Smooth muscle cell (in vitro differentiated cells): ENCODE data around the gene SERGEF. TPM values are rescaled to one million over a fixed set of nuclear protein-coding genes. Genes with fewer than 3 reads are reported as not detected.

Source experiments
- DNase-seq: peaks from one replicate; lab custom pipeline; 2025; ENCODE audit not compliant: unreplicated experiment; lab: John Stamatoyannopoulos, UW
- H2AFZ ChIP-seq: fragments of 200-600 bp; sonication (generic); 2 replicates; pipeline ENCODE4 v1.6.0; 2016; ENCODE audit warnings: antibody characterized with exemption, low read depth, mild to moderate bottlenecking
- H3F3A ChIP-seq: fragments of 200-600 bp; sonication (generic); 2 replicates; pipeline ENCODE4 v1.6.0; 2017; ENCODE audit warnings: antibody characterized with exemption, low read depth
- H3K27ac ChIP-seq: fragments of 200-600 bp; sonication (generic); 2 replicates; pipeline ENCODE4 v1.5.1; 2016; ENCODE audit warnings: low read depth, mild to moderate bottlenecking
- H3K27me3 ChIP-seq: fragments of 200-600 bp; sonication (generic); 2 replicates; pipeline ENCODE4 v1.6.1; 2016; ENCODE audit warnings: low read depth, mild to moderate bottlenecking
- H3K36me3 ChIP-seq: fragments of 200-600 bp; sonication (generic); 2 replicates; pipeline ENCODE4 v1.5.1; 2016; ENCODE audit warnings: low read depth
- H3K4me1 ChIP-seq: fragments of 200-600 bp; sonication (generic); 2 replicates; pipeline ENCODE4 v1.5.1; 2016; ENCODE audit warnings: low read depth
- H3K4me2 ChIP-seq: fragments of 200-600 bp; sonication (generic); 2 replicates; pipeline ENCODE4 v1.6.0; 2016; ENCODE audit warnings: mild to moderate bottlenecking
- H3K4me3 ChIP-seq: fragments of 200-600 bp; sonication (generic); 2 replicates; pipeline ENCODE4 v1.5.1; 2016; ENCODE audit warnings: mild to moderate bottlenecking
- H3K79me2 ChIP-seq: fragments of 200-600 bp; sonication (generic); 2 replicates; pipeline ENCODE4 v1.6.0; 2016; ENCODE audit warnings: low read depth, mild to moderate bottlenecking
- H3K9ac ChIP-seq: fragments of 200-600 bp; sonication (generic); 2 replicates; pipeline ENCODE4 v1.6.0; 2016; ENCODE audit warnings: low read depth
- H3K9me3 ChIP-seq: fragments of 200-600 bp; sonication (generic); replicated peaks from 2 replicates; pipeline ENCODE4 v1.5.1; 2016; ENCODE audit warnings: low read depth
- H4K20me1 ChIP-seq: fragments of 200-600 bp; sonication (generic); 2 replicates; pipeline ENCODE4 v1.6.0; 2016; ENCODE audit warnings: low read depth
- WGBS: methylation state at CpG from one replicate; pipeline ENCODE4 v1.1.7; 2016; ENCODE audit warnings: low lambda C conversion rate; 5-methylcytosine and 5-hydroxymethylcytosine counted together
- polyA plus RNA-seq: library from polyadenylated mRNA; unstranded; fragments of >200 nt; fragmentation: Nextera tagmentation; extraction: Ambion mirVana; gene quantifications from 2 replicates; pipeline ENCODE4 v1.2.1, GENCODE V29; 2016
- total RNA-seq: library from RNA; depleted of rRNA; stranded (reverse); fragments of >200 nt; gene quantifications from 2 replicates; pipeline ENCODE4 v1.2.3, GENCODE V29; 2014
- TF ChIP-seq, protein P1 (sequence below): fragments of 200-600 bp; sonication (generic); IDR thresholded peaks from 2 replicates; pipeline ENCODE4 v1.5.1; 2017; ENCODE audit warnings: borderline replicate concordance, mild to moderate bottlenecking, antibody characterized with exemption; ENCODE audit not compliant: insufficient read depth, poor library complexity, severe bottlenecking

Gene SERGEF
- total and polyA plus RNA-seq, 2 experiments from 2014 or later, result 4.9 to 7.4 TPM

DNA sequence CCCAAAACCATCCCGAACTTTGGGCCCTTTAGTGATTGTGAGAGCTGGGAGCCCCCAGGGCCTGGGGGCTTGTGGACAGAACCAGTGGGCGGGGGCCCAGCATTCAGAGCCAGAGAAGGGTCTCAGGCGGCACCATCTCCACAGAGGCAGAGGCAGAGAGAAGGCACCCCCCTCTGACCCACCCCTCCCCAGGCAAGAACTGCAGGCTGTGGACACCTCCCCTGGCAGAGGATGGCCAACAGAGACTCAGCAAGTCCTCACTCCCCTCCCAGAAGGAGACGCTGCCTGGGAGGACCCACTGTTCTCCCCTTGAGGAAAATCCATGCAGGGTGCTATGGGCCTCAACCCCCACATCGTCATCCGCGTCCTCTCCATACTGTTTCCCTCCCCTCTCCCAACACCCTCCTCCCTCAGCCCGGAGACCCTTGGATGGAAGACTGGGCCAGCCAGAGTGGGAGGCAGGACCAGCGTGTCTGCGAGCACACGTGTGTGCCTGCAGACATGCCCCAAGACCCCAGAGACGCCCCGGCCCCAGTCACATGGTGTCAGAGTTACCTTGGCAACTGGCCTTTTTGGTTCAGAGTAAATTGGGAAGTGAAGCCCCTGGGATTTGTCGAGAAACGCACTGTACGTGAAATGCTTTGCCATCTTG is 235.6 kb downstream of the SERGEF start:
- Histone ChIP-seq H3K4me3 (no peak overlapping the region), H3K27me3 (no peaks in the 10 kb centered on the region), H3K9me3 (no peaks in the 10 kb centered on the region), H3K4me1 (peaks cover 4% of the 10 kb centered on the region), H4K20me1 (no peaks in the 10 kb centered on the region), H3K9ac (no peak overlapping the region), H3K36me3 (no peaks in the 10 kb centered on the region), H3K79me2 (no peaks in the 10 kb centered on the region), H3K27ac (no peak overlapping the region), H2AFZ (no peak overlapping the region), H3K4me2 (no peak overlapping the region), H3F3A (no peaks in the 10 kb centered on the region)
- TF ChIP-seq, protein P1, sequence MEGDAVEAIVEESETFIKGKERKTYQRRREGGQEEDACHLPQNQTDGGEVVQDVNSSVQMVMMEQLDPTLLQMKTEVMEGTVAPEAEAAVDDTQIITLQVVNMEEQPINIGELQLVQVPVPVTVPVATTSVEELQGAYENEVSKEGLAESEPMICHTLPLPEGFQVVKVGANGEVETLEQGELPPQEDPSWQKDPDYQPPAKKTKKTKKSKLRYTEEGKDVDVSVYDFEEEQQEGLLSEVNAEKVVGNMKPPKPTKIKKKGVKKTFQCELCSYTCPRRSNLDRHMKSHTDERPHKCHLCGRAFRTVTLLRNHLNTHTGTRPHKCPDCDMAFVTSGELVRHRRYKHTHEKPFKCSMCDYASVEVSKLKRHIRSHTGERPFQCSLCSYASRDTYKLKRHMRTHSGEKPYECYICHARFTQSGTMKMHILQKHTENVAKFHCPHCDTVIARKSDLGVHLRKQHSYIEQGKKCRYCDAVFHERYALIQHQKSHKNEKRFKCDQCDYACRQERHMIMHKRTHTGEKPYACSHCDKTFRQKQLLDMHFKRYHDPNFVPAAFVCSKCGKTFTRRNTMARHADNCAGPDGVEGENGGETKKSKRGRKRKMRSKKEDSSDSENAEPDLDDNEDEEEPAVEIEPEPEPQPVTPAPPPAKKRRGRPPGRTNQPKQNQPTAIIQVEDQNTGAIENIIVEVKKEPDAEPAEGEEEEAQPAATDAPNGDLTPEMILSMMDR, result no peak
- no peak for DNase-seq
- WGBS, result 93% methylated on average over 16 of the region's 16 CpGs

DNA sequence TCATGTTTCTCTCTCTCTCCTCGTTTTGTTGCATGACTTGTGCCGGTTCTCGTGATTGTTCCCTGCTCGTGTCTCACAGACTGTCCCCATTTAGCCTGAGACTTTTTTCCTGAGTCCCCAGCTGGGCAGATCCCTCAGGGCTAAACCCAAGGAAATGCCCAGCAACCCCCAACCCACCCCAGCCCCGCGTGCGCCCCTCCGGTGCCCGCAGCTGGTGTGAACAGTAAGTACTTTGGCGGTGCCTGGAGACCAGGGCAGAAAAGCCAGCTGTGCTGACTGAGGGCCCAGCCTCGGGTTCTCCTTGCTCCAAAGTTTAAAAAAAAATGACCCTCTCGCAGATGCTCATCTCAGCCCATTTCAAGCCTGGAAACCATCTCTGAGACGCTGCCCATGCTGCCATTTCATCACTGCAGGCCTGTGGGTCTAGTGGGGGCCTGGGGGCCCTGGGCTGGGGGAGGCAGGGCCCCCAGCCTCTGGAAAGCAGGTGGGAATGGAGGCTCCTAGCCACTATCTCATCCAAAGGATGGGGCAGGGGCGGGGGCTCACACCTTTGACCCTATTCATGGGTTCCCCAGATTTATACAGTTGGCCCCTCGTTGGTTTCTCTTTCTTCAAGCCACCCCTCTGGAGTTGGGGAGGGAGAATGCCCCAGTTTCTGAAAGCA is 236.5 kb downstream of the SERGEF start:
- H3K4me1 ChIP-seq, result peaks cover 4% of the 10 kb centered on the region
- H3K9ac ChIP-seq, result no peak overlapping the region
- H2AFZ ChIP-seq, result no peak overlapping the region
- H3K9me3 ChIP-seq, result no peaks in the 10 kb centered on the region
- WGBS, result 80% methylated on average over 15 of the region's 15 CpGs
- H3K27ac ChIP-seq, result no peak overlapping the region
- no peak overlapping the region for H3K4me2 ChIP-seq
- no peak overlapping the region for H3K4me3 ChIP-seq
- DNase-seq, result no peak
- TF ChIP-seq, protein P1, result no peak
- no peaks in the 10 kb centered on the region for H3F3A ChIP-seq
- no peaks in the 10 kb centered on the region for H3K79me2 ChIP-seq
- no peaks in the 10 kb centered on the region for H3K27me3 ChIP-seq
- no peaks in the 10 kb centered on the region for H4K20me1 ChIP-seq
- no peaks in the 10 kb centered on the region for H3K36me3 ChIP-seq

DNA sequence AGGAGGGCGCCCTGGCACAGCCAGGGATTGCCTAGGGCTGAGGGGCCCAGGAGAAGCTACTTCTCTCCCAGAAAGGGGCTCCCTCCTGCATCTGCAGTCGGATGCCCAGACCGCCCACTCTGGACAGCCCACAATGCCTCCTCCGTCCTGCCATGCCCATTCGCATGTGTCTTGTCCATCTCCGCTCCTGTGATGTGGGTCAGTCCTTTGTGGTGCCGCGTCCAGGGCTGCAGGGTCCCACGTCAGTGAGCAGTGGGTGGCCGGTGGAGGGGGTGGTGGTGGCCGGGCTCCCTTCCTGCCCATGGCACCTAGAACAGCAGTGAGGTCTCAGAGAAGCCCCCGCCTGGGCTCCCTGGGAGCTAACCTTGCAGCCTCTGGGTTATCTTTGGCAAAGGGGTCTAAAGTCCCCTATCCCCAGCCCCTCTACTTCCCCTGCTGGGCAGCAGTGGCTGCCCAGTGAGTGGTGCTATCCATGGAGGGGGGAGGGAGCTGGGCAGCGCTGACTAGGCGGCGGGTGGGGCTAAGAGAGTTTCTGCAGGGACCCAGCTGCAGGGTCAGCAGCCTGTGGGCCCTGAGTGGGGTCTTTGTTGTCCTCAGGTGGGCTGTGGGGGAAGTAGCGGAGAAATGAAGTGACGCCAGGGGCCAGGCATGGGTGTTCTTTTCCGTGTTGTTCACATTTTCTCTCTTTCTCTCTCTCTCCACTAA is 237.2 kb downstream of the SERGEF start:
- H3K9me3 ChIP-seq, result no peaks in the 10 kb centered on the region
- H3K27me3 ChIP-seq, result no peaks in the 10 kb centered on the region
- H3K36me3 ChIP-seq, result no peaks in the 10 kb centered on the region
- no peak overlapping the region for H3K27ac ChIP-seq
- H3K4me3 ChIP-seq, result no peak overlapping the region
- H3F3A ChIP-seq, result no peaks in the 10 kb centered on the region
- H2AFZ ChIP-seq, result no peak overlapping the region
- WGBS, result 82% methylated on average over 16 of the region's 18 CpGs
- TF ChIP-seq, protein P1, result no peak
- H4K20me1 ChIP-seq, result no peaks in the 10 kb centered on the region
- no peaks in the 10 kb centered on the region for H3K79me2 ChIP-seq
- peaks cover 4% of the 10 kb centered on the region for H3K4me1 ChIP-seq
- no peak for DNase-seq
- H3K4me2 ChIP-seq, result no peak overlapping the region
- no peak overlapping the region for H3K9ac ChIP-seq
